RWPE1 (cell line): ENCODE measurements around the gene KAT6B.
"Not testable (repeated sequence)": the region's sequence is repeated elsewhere in the genome, so short reads cannot be mapped to it uniquely, and the experiment has no call there.

Experiments used
- CTCF ChIA-PET: fragments of 350-600 bp; sonication (Branson Sonifier 250); formaldehyde crosslinking; extraction: SDS; loops from one replicate; lab custom pipeline; 2021; lab: Yijun Ruan, JAX
- POLR2A ChIA-PET: fragments of 400-600 bp; formaldehyde crosslinking; extraction: SDS; loops from one replicate; lab custom pipeline; 2020; ENCODE audit warnings: antibody characterized with exemption; ENCODE audit not compliant: low non-redundant PET; lab: Yijun Ruan, JAX
- DNase-seq: peaks from one replicate; pipeline ENCODE4 v3.0.0; 2012; ENCODE audit warnings: low spot score
- H3K27ac ChIP-seq: fragments of 450-650 bp; 2 replicates; pipeline ENCODE4 v1.5.1; 2017
- CTCF ChIP-seq: fragments of 450-650 bp; conservative IDR thresholded peaks from 2 replicates; pipeline ENCODE4 v1.5.1; 2017; ENCODE audit warnings: low read depth, mild to moderate bottlenecking

The KAT6B gene

DNA sequence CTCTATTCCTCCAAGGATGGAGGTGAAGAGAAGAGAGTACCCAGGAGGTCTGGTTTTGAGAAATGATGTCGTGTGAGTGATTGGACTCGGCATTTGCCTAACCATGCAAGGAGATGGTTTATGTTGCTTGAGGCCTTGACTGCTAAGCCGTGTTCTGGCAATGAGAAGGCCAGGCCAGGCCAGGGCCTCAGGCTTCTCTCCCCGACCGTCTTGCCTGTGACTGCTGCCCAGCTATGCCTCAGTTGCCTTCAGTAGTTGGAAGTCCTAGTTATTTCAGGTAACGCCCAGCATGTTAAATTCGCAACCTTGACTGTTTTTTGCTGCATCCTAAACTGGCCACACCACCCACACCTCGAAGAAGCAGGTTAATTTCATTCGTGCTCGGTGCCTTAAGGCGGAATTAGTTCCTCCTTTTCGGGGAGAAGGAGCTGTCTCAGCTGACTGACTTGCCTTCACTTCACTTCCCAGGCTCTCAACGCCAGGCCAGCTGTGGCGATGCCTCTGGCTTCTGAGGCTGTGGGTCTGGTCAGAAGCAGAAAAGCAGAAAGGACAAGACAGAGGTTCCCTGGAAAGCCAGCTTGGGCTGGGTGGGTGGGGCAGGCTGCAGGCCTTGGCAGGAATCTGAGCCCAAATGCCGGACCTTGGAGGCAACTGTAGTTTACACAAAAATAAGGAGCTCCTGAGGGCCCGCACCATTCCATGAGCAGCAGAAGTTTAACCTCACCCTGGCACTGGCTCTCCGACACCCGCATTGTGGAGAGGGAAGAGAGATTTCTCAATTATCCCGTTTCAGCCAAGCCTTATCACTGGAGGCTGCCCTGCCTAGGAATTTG lies 223.1 kb downstream of the KAT6B start:
- CTCF ChIA-PET: interaction anchor here (0.7 to 0.9 kb wide), 2 partner anchors 14 to 651 kb away, joined by 3 read pairs; no protein-coding TSS in a partner anchor
- DNase-seq: no peak
- POLR2A ChIA-PET: no interaction called here
- no peak overlapping the region for H3K27ac ChIP-seq
- no peak for TF ChIP-seq CTCF

DNA sequence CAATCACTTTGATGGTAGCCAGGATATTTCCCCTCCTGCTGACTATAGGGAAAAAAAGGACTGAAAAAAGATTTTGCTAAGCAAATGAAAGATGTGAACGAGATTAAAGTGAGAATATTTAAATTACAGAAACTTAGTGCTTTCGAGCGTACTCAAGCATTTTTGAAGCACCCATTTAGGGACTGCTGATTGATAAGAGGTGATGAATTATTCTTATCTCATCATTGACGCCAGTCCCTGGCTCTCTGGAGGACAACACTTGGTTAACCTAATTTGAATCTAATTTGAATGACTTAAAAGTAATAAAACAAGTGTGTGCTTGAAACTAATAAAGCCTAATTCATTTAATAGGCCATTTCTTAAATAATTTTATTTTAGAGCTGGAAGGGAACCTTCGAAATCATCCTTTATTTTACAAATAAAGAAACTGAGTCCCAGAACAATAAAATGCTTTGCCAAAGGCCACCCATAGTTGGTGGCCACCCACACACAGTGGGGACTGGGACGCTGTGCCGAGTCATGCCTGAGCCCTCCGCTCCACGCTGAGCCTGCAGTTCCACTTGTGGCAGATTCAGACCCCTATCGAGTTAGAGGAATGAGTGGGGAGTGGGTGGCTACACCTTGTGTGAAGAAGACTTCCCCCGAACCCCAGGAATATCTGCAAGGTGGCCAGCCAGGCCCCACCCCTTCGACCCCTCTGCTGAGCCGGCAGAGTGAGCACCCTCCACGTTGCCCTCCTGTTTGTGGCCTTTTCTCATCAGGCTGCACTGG lies 223.9 kb downstream of the KAT6B start:
- no peak overlapping the region for H3K27ac ChIP-seq
- no peak for TF ChIP-seq CTCF
- CTCF ChIA-PET: interaction anchor here (0.7 to 0.9 kb wide), 2 partner anchors 13 to 651 kb away, joined by 3 read pairs; no protein-coding TSS in a partner anchor
- POLR2A ChIA-PET: no interaction called here
- no peak for DNase-seq

GRCh38 chr10:75051308-75051707 lies 224.9 kb downstream of the KAT6B start:
- TF ChIP-seq CTCF: no peak
- ChIA-PET POLR2A (no interaction called here), CTCF (interaction anchor here (0.6 kb wide), 2 partner anchors 29 to 30 kb away, joined by 3 to 4 read pairs; no protein-coding TSS in a partner anchor)
- no peak overlapping the region for H3K27ac ChIP-seq
- no peak for DNase-seq

DNA sequence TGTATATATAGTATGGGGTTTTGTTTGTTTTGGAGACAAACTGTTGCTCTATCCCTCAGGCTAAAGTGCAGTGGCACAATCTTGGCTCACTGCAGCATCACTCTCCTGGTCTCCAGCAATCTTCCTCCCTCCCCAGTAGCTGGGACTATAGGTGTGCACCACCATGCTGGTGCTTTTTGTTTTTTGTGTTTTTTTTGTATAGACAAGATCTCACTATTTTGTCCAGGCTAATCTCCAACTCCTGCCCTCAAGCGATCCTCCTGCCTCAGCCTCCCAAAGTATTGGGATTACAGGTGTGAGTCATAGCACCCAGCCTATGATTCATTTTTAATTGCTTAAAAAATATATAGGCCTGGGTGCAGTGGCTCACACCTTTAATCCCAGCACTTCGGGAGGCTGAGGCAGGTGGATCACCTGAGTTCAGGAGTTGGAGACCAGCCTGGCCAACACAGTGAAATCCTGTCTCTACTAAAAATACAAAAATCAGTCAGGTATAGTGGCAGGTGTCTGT lies 229.6 kb downstream of the KAT6B start:
- POLR2A ChIA-PET, H3K27ac ChIP-seq, DNase-seq: not testable (repeated sequence)
- CTCF ChIA-PET: interaction anchor here (0.5 to 0.7 kb wide), 3 partner anchors 434 to 730 kb away, joined by 3 read pairs; no protein-coding TSS in a partner anchor

DNA sequence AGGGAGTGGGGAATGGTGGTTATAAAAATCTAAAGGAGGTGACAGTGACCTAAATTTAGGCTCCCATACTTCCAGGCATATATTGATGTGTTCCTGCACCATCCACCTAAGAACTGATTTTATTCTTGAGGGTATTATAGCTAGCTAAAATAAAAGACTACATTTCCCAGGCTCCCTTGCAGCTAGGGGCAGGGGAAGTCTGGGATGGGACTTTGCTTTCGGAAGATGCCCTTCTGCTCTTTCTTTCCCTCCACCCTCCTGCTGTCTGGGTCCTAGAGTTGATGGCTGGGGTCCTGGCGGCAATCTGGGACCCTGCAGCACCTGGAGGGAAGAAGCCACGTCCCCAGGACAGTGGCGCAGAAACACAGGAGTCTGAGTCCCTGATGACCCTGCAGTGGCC lies 231.3 kb downstream of the KAT6B start:
- peak; percentile 26 for DNase-seq
- TF ChIP-seq CTCF: no peak
- ChIA-PET CTCF (no interaction called here), POLR2A (no interaction called here)
- peak overlapping the region; percentile 62 for H3K27ac ChIP-seq

DNA sequence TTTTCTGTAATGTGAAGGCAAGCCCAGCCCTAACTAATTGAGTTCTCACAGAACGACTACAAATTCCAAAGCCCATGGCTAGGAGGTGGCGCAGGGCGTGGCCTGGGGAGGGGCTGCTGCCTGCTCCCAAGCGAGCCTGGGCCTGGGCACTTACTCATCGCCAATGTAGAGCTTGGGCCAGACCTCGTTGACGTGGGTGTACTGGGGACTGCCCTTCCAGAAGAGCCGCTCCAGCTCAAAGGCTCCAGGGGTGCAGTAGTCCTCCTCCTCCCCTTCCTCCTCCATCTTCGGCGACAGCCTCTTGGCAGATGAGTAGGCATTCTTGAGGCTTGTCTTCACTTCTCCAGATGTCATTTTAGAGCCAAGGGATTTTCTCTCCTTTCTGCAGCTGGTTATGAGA lies 231.8 kb downstream of the KAT6B start:
- ChIA-PET CTCF (interaction anchor here (0.6 kb wide), 1 partner anchor 43 kb away, joined by 4 read pairs; no protein-coding TSS in a partner anchor), POLR2A (no interaction called here)
- peak overlapping the region; percentile 62 for H3K27ac ChIP-seq
- DNase-seq: peak; percentile 69
- TF ChIP-seq CTCF: no peak
